ENCODE measurements around the gene NHS.

- TF ChIP-seq, protein P1, sequence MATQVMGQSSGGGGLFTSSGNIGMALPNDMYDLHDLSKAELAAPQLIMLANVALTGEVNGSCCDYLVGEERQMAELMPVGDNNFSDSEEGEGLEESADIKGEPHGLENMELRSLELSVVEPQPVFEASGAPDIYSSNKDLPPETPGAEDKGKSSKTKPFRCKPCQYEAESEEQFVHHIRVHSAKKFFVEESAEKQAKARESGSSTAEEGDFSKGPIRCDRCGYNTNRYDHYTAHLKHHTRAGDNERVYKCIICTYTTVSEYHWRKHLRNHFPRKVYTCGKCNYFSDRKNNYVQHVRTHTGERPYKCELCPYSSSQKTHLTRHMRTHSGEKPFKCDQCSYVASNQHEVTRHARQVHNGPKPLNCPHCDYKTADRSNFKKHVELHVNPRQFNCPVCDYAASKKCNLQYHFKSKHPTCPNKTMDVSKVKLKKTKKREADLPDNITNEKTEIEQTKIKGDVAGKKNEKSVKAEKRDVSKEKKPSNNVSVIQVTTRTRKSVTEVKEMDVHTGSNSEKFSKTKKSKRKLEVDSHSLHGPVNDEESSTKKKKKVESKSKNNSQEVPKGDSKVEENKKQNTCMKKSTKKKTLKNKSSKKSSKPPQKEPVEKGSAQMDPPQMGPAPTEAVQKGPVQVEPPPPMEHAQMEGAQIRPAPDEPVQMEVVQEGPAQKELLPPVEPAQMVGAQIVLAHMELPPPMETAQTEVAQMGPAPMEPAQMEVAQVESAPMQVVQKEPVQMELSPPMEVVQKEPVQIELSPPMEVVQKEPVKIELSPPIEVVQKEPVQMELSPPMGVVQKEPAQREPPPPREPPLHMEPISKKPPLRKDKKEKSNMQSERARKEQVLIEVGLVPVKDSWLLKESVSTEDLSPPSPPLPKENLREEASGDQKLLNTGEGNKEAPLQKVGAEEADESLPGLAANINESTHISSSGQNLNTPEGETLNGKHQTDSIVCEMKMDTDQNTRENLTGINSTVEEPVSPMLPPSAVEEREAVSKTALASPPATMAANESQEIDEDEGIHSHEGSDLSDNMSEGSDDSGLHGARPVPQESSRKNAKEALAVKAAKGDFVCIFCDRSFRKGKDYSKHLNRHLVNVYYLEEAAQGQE (IDR thresholded peaks at IDR 0.05; ENCODE audit: insufficient read depth in 1 of 2, low read depth in 2 of 2, low read length in 2 of 2), result no peak
- no peak for TF ChIP-seq TAF1 (IDR thresholded peaks at IDR 0.05; ENCODE audit: borderline replicate concordance, insufficient read depth, low read length)
Measured at GRCh38 chrX:17738737-17739535, 363.9 kb downstream of the NHS start.

Measured in PFSK-1 (cell line).